Measurements from ENCODE around the gene C19orf81.

The C19orf81 gene

DNA sequence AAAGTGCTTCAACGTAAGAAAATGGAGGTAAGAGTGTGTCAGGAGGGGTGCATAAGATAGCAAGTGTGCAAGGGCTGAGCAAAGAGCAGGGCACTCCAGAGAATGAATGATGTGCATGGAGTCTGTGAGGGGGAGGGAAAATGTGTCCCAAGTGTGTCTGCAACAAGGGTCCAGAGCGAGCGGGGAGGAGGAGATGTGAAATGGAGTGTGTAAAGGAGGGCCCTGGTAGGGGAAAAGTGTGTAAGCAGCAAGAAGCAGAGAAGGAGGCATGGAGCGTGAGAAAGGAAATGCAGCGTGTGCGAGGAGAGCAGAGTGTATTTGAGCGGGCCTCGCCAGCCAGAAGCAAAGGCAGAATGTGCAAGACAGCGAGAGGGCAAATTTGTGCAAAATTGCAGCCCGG lies 11.8 kb downstream of the C19orf81 start:
- WGBS = 91% methylated on average over 10 of the region's 10 CpGs
- Histone ChIP-seq H3K27me3 (ENCODE audit: insufficient read depth, low read length) (no peaks in the 10 kb centered on the region), H3K9ac (ENCODE audit: low read depth, low read length) (no peak overlapping the region), H3K36me3 (ENCODE audit: insufficient read depth, low read length) (no peaks in the 10 kb centered on the region), H3K4me1 (ENCODE audit: insufficient read depth, low read length) (no peaks in the 10 kb centered on the region), H3K27ac (ENCODE audit: low read depth, low read length) (no peak overlapping the region), H3K9me3 (ENCODE audit: insufficient read depth, low read depth, low read length) (peaks cover 30% of the 10 kb centered on the region), H3K4me3 (ENCODE audit: low read length) (no peak overlapping the region)

DNA sequence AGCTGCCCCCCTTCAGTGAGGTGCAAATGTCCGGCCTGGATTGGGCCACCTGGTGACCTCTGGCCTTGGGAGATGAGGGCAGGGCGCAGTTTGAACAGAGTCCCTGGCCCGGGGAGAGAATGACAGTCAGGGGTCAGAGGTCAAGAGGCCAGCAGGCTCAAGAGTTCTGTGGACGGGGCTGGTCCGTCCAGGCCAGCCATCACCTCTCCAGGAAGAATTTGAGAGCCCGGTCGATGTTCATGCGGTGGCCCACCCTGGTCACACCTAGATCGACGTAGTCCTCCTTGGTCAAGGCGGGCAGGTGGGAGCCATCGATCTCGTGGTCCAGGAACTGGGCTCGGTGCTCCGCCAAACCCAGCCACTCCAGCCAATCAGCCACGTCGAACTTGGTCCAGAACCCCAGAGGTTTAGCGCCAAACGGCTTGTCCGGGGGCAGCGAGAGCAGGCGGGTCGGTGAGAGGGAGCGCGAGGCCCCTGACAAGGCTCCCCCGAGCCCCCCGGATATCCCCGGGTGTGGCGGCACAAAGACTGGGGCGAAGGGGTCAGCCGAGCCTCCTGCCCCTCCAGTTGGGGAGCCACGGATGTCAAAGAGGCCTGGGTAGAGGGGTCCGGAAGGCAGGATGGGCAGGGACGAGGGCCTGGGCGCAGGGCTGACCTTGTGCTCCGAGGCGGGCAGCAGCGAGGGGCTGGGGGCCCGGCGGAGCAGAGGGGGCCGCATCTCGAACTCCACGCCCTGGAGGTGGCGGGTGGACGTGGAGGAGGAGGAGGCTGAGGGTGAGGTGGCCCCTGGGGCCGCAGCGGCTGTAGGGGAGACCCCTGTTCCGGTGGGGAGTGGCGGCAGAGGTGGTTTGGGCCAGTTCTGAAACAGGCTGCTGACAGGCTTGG lies 12.8 kb downstream of the C19orf81 start:
- Histone ChIP-seq H3K36me3 (ENCODE audit: insufficient read depth, low read length) (no peaks in the 10 kb centered on the region), H3K4me3 (ENCODE audit: low read length) (no peak overlapping the region), H3K9ac (ENCODE audit: low read depth, low read length) (no peak overlapping the region), H3K4me1 (ENCODE audit: insufficient read depth, low read length) (no peaks in the 10 kb centered on the region), H3K27ac (ENCODE audit: low read depth, low read length) (no peak overlapping the region), H3K9me3 (ENCODE audit: insufficient read depth, low read depth, low read length) (peaks cover 26% of the 10 kb centered on the region), H3K27me3 (ENCODE audit: insufficient read depth, low read length) (peaks cover 7% of the 10 kb centered on the region)
- WGBS = 88% methylated on average over 49 of the region's 49 CpGs

DNA sequence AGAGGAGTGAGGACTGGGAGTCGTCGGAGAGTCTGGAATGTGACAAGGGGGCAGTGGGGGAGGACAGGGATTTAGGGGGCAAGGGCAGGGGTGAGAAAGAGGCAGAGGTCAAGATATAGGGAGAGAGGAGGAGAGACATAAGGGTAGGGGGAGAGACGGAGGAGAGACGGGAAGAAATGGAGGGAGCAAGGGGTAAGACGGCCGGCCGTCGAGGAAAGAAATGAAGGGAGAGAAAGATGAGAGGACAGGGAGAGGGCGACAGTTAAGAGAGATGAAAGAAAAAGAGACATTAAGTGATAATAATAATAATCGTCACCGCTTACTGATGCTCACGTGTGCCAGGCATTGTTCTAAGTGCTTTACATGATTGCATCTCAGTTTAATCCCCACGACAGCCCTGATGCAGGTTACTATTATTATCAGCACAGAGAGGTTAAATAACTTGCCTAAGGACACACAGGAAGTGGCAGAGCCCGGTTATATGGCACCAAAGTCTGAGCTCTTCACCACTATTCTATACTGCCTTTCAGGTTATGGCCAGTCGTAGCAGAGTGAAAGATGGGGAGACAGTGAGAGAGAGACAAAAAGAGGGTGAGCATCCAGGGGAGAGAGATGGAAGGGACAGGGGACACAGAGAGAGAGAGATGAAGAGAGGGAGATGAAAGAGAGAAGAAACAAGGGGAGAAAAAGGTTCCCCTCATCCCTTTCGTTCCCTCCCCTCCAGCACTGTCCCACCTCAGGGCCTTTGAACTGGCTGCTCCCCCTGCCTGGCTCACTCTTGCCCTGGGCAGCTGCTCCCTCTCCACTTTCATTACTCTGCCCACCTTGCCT lies 13.6 kb downstream of the C19orf81 start:
- WGBS = 71% methylated on average over 16 of the region's 16 CpGs
- H3K36me3 ChIP-seq (ENCODE audit: insufficient read depth, low read length) = no peaks in the 10 kb centered on the region
- peaks cover 15% of the 10 kb centered on the region for H3K27me3 ChIP-seq (ENCODE audit: insufficient read depth, low read length)
- peaks cover 20% of the 10 kb centered on the region for H3K9me3 ChIP-seq (ENCODE audit: insufficient read depth, low read depth, low read length)
- H3K27ac ChIP-seq (ENCODE audit: low read depth, low read length) = no peak overlapping the region
- H3K9ac ChIP-seq (ENCODE audit: low read depth, low read length) = no peak overlapping the region
- no peaks in the 10 kb centered on the region for H3K4me1 ChIP-seq (ENCODE audit: insufficient read depth, low read length)
- H3K4me3 ChIP-seq (ENCODE audit: low read length) = no peak overlapping the region

GRCh38 chr19:50663482-50663790 lies 14.2 kb downstream of the C19orf81 start:
- Histone ChIP-seq H3K4me1 (ENCODE audit: insufficient read depth, low read length) (no peaks in the 10 kb centered on the region), H3K9ac (ENCODE audit: low read depth, low read length) (no peak overlapping the region), H3K4me3 (ENCODE audit: low read length) (no peak overlapping the region), H3K27ac (ENCODE audit: low read depth, low read length) (no peak overlapping the region), H3K27me3 (ENCODE audit: insufficient read depth, low read length) (peaks cover 21% of the 10 kb centered on the region), H3K9me3 (ENCODE audit: insufficient read depth, low read depth, low read length) (peaks cover 19% of the 10 kb centered on the region), H3K36me3 (ENCODE audit: insufficient read depth, low read length) (no peaks in the 10 kb centered on the region)
- 0% methylated on average over 1 of the region's 1 CpG for WGBS

- H3K9me3 ChIP-seq (ENCODE audit: insufficient read depth, low read depth, low read length) = peaks cover 17% of the 10 kb centered on the region
- H3K27ac ChIP-seq (ENCODE audit: low read depth, low read length) = no peak overlapping the region
- H3K9ac ChIP-seq (ENCODE audit: low read depth, low read length) = no peak overlapping the region
- no peaks in the 10 kb centered on the region for H3K4me1 ChIP-seq (ENCODE audit: insufficient read depth, low read length)
- no peaks in the 10 kb centered on the region for H3K36me3 ChIP-seq (ENCODE audit: insufficient read depth, low read length)
- WGBS = 81% methylated on average over 6 of the region's 6 CpGs
- no peak overlapping the region for H3K4me3 ChIP-seq (ENCODE audit: low read length)
- peaks cover 27% of the 10 kb centered on the region for H3K27me3 ChIP-seq (ENCODE audit: insufficient read depth, low read length)
Observed at GRCh38 chr19:50664204-50664603, 15.0 kb downstream of the C19orf81 start.

- 80% methylated on average over 47 of the region's 47 CpGs for WGBS
- Histone ChIP-seq H3K9ac (ENCODE audit: low read depth, low read length) (no peak overlapping the region), H3K9me3 (ENCODE audit: insufficient read depth, low read depth, low read length) (peaks cover 23% of the 10 kb centered on the region), H3K4me3 (ENCODE audit: low read length) (no peak overlapping the region), H3K27ac (ENCODE audit: low read depth, low read length) (no peak overlapping the region), H3K4me1 (ENCODE audit: insufficient read depth, low read length) (no peaks in the 10 kb centered on the region), H3K27me3 (ENCODE audit: insufficient read depth, low read length) (peaks cover 29% of the 10 kb centered on the region), H3K36me3 (ENCODE audit: insufficient read depth, low read length) (no peaks in the 10 kb centered on the region)
Observed at GRCh38 chr19:50666346-50667176, 17.3 kb downstream of the C19orf81 start.

DNA sequence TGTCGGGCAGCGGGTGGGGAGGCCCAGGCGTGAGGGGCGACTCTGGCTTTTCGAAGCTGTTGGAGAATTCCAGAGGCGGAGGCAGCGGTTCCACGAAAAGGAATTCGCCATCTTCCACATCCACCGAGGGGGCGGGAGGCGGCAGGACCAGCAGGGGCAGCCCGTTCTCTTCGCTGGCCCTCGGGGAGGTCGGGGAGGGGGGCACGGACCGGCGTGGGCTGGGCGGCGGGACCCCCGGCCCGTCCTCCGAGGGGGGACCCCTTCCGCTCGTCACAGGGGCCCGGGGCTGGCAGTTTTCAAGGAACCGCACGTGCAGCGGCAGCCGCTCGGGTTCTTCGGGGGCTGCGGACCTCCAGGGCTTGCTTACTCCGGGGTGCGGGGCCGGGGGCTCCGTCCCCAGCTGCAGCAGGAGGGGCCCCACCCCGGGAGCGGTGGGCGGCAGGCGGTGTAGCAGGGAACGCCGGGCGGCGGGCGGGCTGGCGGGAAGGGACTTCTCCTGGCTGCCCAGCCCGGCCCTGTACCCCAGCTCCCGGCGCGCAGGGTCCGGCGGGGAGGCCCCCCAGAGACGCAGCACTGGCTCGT lies 18.0 kb downstream of the C19orf81 start:
- H3K36me3 ChIP-seq (ENCODE audit: insufficient read depth, low read length) = no peaks in the 10 kb centered on the region
- H3K9ac ChIP-seq (ENCODE audit: low read depth, low read length) = no peak overlapping the region
- peaks cover 24% of the 10 kb centered on the region for H3K9me3 ChIP-seq (ENCODE audit: insufficient read depth, low read depth, low read length)
- 65% methylated on average over 56 of the region's 56 CpGs for WGBS
- no peaks in the 10 kb centered on the region for H3K4me1 ChIP-seq (ENCODE audit: insufficient read depth, low read length)
- no peak overlapping the region for H3K27ac ChIP-seq (ENCODE audit: low read depth, low read length)
- no peak overlapping the region for H3K4me3 ChIP-seq (ENCODE audit: low read length)
- H3K27me3 ChIP-seq (ENCODE audit: insufficient read depth, low read length) = peaks cover 29% of the 10 kb centered on the region

- Histone ChIP-seq H3K36me3 (ENCODE audit: insufficient read depth, low read length) (no peaks in the 10 kb centered on the region), H3K9ac (ENCODE audit: low read depth, low read length) (no peak overlapping the region), H3K4me3 (ENCODE audit: low read length) (no peak overlapping the region), H3K27me3 (ENCODE audit: insufficient read depth, low read length) (peaks cover 33% of the 10 kb centered on the region), H3K9me3 (ENCODE audit: insufficient read depth, low read depth, low read length) (peaks cover 28% of the 10 kb centered on the region), H3K27ac (ENCODE audit: low read depth, low read length) (no peak overlapping the region), H3K4me1 (ENCODE audit: insufficient read depth, low read length) (no peaks in the 10 kb centered on the region)
- WGBS = 53% methylated on average over 58 of the region's 58 CpGs
Observed at GRCh38 chr19:50667759-50668231, 18.6 kb downstream of the C19orf81 start.

GRCh38 chr19:50668416-50668815 lies 19.2 kb downstream of the C19orf81 start:
- H3K4me3 ChIP-seq (ENCODE audit: low read length) = no peak overlapping the region
- H3K9me3 ChIP-seq (ENCODE audit: insufficient read depth, low read depth, low read length) = peaks cover 25% of the 10 kb centered on the region
- H3K27ac ChIP-seq (ENCODE audit: low read depth, low read length) = no peak overlapping the region
- 49% methylated on average over 49 of the region's 49 CpGs for WGBS
- peaks cover 39% of the 10 kb centered on the region for H3K27me3 ChIP-seq (ENCODE audit: insufficient read depth, low read length)
- no peaks in the 10 kb centered on the region for H3K4me1 ChIP-seq (ENCODE audit: insufficient read depth, low read length)
- no peaks in the 10 kb centered on the region for H3K36me3 ChIP-seq (ENCODE audit: insufficient read depth, low read length)
- no peak overlapping the region for H3K9ac ChIP-seq (ENCODE audit: low read depth, low read length)

DNA sequence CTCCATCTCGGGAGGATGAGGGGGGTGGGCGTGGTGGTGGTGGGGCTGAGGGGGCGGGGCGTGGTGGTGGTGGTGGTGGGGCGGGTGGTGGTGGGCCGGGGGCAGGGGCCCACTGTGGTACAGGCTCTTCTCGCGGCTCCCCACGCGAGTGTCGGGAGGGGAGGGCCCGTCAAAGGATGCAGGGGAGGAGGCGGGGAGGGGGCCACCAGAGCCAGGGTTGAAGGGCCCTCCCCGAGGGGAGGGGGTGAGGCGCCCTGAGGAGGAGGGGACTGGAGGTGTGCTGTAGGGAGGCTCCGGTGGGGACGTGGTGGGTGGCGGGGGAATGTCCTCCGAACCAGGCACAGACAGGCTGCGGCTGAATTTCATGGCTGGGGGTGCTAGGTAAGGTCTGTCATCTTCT lies 19.6 kb downstream of the C19orf81 start:
- H3K27me3 ChIP-seq (ENCODE audit: insufficient read depth, low read length) = peaks cover 39% of the 10 kb centered on the region

More for the DNA sequence above, 19.6 kb downstream of the C19orf81 start:
- 72% methylated on average over 14 of the region's 20 CpGs for WGBS
- no peak overlapping the region for H3K4me3 ChIP-seq (ENCODE audit: low read length)
- H3K36me3 ChIP-seq (ENCODE audit: insufficient read depth, low read length) = no peaks in the 10 kb centered on the region
- no peak overlapping the region for H3K9ac ChIP-seq (ENCODE audit: low read depth, low read length)
- H3K9me3 ChIP-seq (ENCODE audit: insufficient read depth, low read depth, low read length) = peaks cover 22% of the 10 kb centered on the region
- no peaks in the 10 kb centered on the region for H3K4me1 ChIP-seq (ENCODE audit: insufficient read depth, low read length)
- H3K27ac ChIP-seq (ENCODE audit: low read depth, low read length) = no peak overlapping the region

Measured in HUES64 (cell line).